ENCODE measurements around the gene SH2D3C. TPM values are rescaled to one million over a fixed set of nuclear protein-coding genes. Genes with fewer than 3 reads are reported as not detected.
A peak's percentile ranks its signal among the peaks of the same experiment; 100 is the strongest.

Gene SH2D3C
- total and polyA plus RNA-seq, 9 of the 15 experiments (the other 6 are each of a cell fraction or from before 2014, with no cell fraction given): 0.03 to 1.2 (median 0.22) TPM; not detected in 1

GRCh38 chr9:127802576-127803443, 24.3 kb upstream of the SH2D3C start, which contains the start of gene FPGS (continued):
- TF ChIP-seq BCLAF1 (IDR thresholded peaks at IDR 0.05; ENCODE audit: borderline replicate concordance in 1 of 2, control insufficient read depth in 1 of 2, low read depth in 2 of 2, low read length in 1 of 2) (0 out of 4 replicates have a peak, but pooled peaks of 1 of the 2 experiments have one; percentile 42), ERF (CRISPR knock-in tag; IDR thresholded peaks at IDR 0.05) (0 out of 2 replicates have a peak, but pooled peaks have one; percentile 25), ZBED1 (IDR thresholded peaks at IDR 0.05) (peak; percentile 39; the same call in 1 of the 2 replicates), CEBPZ (IDR thresholded peaks at IDR 0.05; ENCODE audit: borderline replicate concordance, low read depth, low read length) (no peak), ZBTB49 (CRISPR knock-in tag; IDR thresholded peaks at IDR 0.05; ENCODE audit: borderline replicate concordance) (no peak), EP300 (IDR thresholded peaks at IDR 0.05; ENCODE audit: low read length) (no peak), U2AF1 (optimal IDR thresholded peaks at IDR 0.05; ENCODE audit: low read depth, low read length) (peak; percentile 82), RBFOX2 (IDR thresholded peaks at IDR 0.05; ENCODE audit: low read depth, low read length) (peak; percentile 90)

All from K562 (cell line).